Loucy (cell line): ENCODE results near the gene BCL2L2.
A peak's percentile ranks its signal among the peaks of the same experiment; 100 is the strongest.

ENCODE experiments used
- H2AFZ ChIP-seq: fragments of 200-600 bp; sonication (generic); 2 replicates; pipeline ENCODE4 v1.6.0; 2016; ENCODE audit warnings: antibody characterized with exemption, mild to moderate bottlenecking, low read length, moderate library complexity
- H3F3A ChIP-seq: fragments of 200-600 bp; 2 replicates; pipeline ENCODE4 v1.6.0; 2016; ENCODE audit warnings: antibody characterized with exemption, low read depth, mild to moderate bottlenecking
- H3K27me3 ChIP-seq: fragments of 200-600 bp; sonication (generic); 2 replicates; pipeline ENCODE4 v1.6.1; 2014; ENCODE audit warnings: low read length, mild to moderate bottlenecking; ENCODE audit not compliant: insufficient read depth, poor library complexity, severe bottlenecking
- H3K36me3 ChIP-seq: fragments of 200-600 bp; sonication (generic); 2 replicates; pipeline ENCODE4 v1.6.1; 2016; ENCODE audit warnings: low read length; ENCODE audit not compliant: insufficient read depth
- H3K4me1 ChIP-seq: fragments of 200-600 bp; sonication (generic); 2 replicates; pipeline ENCODE4 v1.5.1; 2014; ENCODE audit warnings: low read length, mild to moderate bottlenecking; ENCODE audit not compliant: insufficient read depth, poor library complexity, severe bottlenecking
- H3K4me2 ChIP-seq: fragments of 200-600 bp; sonication (generic); 2 replicates; pipeline ENCODE4 v1.6.0; 2014; ENCODE audit warnings: antibody characterized with exemption, low read length, low read depth, mild to moderate bottlenecking; ENCODE audit not compliant: poor library complexity, severe bottlenecking
- H3K4me3 ChIP-seq: fragments of 200-600 bp; sonication (generic); 2 replicates; pipeline ENCODE4 v1.5.1; 2014; ENCODE audit warnings: low read length, mild to moderate bottlenecking, mixed read lengths; ENCODE audit not compliant: poor library complexity, severe bottlenecking
- H3K79me2 ChIP-seq: fragments of 200-600 bp; sonication (generic); 2 replicates; pipeline ENCODE4 v1.6.1; 2014; ENCODE audit warnings: low read length; ENCODE audit not compliant: insufficient read depth
- H3K9ac ChIP-seq: fragments of 200-600 bp; sonication (generic); 2 replicates; pipeline ENCODE4 v1.6.0; 2014; ENCODE audit warnings: mild to moderate bottlenecking, low read depth, low read length, moderate library complexity; ENCODE audit not compliant: poor library complexity, severe bottlenecking
- H3K9me2 ChIP-seq: fragments of 200-600 bp; sonication (generic); replicated peaks from 2 replicates; pipeline ENCODE4 v1.6.1; 2016; ENCODE audit warnings: low read depth, low read length, mixed read lengths
- H3K9me3 ChIP-seq: fragments of 200-600 bp; sonication (generic); 2 replicates; pipeline ENCODE4 v1.6.1; 2014; ENCODE audit warnings: mild to moderate bottlenecking, antibody characterized with exemption, low read length, low read depth; ENCODE audit not compliant: insufficient read depth
- H4K20me1 ChIP-seq: fragments of 200-600 bp; sonication (generic); 2 replicates; pipeline ENCODE4 v1.6.0; 2014; ENCODE audit warnings: antibody characterized with exemption, low read length, mild to moderate bottlenecking; ENCODE audit not compliant: insufficient read depth, poor library complexity, severe bottlenecking
- EZH2phosphoT487 ChIP-seq: fragments of 200-600 bp; IDR thresholded peaks from 2 replicates; pipeline ENCODE4 v1.6.1; 2018; ENCODE audit warnings: antibody characterized with exemption, mild to moderate bottlenecking, moderate library complexity, borderline replicate concordance
- TF ChIP-seq, protein P1 (sequence below): fragments of 200-600 bp; sonication (generic); conservative IDR thresholded peaks from 2 replicates; pipeline ENCODE4 v1.5.1; 2014; ENCODE audit warnings: mild to moderate bottlenecking, antibody characterized with exemption, low read length

BCL2L2 gene

DNA sequence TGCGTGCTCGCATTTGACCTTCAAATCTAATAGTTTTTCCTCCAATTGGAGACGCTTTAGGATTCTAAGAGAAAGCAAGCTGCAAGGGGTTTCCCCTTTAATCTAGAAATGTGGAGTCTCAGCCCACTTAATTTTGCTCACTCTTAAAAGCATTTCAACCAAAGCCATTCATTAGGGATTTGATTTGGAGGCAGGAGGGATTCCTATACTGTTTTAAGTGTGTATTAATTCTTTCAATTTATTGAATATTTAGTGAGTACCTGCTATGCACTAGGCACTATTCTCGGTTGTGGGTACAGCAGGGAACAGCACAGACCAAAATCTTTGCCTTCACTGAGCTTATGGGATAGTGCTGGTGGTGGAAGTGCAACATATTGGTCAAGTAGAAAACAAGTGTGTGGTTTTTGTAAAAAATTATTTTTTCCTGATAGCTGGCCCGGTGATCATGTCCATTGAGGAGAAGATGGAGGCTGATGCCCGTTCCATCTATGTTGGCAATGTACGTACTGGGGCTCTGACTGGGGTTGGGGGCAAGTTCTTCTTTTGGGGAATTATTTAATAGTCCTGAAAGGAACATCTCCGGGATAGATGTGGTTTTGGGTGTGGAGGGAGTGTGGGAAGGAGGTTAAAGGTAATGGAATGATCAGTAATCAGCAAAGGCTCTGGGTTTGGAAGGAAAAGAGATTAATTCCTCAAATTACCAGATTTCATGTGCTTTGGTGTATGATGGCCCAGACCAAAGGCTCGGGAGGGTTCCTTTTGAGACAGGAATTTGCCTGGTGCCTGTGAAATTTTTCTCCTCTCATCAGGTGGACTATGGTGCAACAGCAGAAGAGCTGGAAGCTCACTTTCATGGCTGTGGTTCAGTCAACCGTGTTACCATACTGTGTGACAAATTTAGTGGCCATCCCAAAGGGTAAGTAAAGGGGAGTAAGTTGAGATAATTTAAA is 16.2 kb downstream of the BCL2L2 start:
- Histone ChIP-seq H3K4me3 (peak overlapping the region; percentile 94), H3F3A (peaks cover 10% of the 10 kb centered on the region; the same call in 1 of the 2 replicates), H3K4me1 (peaks cover 27% of the 10 kb centered on the region), H2AFZ (no peak overlapping the region), H3K9me2 (no peaks in the 10 kb centered on the region), H3K4me2 (peak overlapping the region; percentile 99), H3K36me3 (peaks cover 25% of the 10 kb centered on the region; the same call in 1 of the 2 replicates), H3K27me3 (no peaks in the 10 kb centered on the region), H4K20me1 (peaks cover 34% of the 10 kb centered on the region), H3K9me3 (no peaks in the 10 kb centered on the region), H3K9ac (peak overlapping the region; percentile 92), H3K79me2 (peaks cover 36% of the 10 kb centered on the region)
- TF ChIP-seq, protein P1, sequence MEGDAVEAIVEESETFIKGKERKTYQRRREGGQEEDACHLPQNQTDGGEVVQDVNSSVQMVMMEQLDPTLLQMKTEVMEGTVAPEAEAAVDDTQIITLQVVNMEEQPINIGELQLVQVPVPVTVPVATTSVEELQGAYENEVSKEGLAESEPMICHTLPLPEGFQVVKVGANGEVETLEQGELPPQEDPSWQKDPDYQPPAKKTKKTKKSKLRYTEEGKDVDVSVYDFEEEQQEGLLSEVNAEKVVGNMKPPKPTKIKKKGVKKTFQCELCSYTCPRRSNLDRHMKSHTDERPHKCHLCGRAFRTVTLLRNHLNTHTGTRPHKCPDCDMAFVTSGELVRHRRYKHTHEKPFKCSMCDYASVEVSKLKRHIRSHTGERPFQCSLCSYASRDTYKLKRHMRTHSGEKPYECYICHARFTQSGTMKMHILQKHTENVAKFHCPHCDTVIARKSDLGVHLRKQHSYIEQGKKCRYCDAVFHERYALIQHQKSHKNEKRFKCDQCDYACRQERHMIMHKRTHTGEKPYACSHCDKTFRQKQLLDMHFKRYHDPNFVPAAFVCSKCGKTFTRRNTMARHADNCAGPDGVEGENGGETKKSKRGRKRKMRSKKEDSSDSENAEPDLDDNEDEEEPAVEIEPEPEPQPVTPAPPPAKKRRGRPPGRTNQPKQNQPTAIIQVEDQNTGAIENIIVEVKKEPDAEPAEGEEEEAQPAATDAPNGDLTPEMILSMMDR, result no peak
- TF ChIP-seq EZH2phosphoT487, result no peak

DNA sequence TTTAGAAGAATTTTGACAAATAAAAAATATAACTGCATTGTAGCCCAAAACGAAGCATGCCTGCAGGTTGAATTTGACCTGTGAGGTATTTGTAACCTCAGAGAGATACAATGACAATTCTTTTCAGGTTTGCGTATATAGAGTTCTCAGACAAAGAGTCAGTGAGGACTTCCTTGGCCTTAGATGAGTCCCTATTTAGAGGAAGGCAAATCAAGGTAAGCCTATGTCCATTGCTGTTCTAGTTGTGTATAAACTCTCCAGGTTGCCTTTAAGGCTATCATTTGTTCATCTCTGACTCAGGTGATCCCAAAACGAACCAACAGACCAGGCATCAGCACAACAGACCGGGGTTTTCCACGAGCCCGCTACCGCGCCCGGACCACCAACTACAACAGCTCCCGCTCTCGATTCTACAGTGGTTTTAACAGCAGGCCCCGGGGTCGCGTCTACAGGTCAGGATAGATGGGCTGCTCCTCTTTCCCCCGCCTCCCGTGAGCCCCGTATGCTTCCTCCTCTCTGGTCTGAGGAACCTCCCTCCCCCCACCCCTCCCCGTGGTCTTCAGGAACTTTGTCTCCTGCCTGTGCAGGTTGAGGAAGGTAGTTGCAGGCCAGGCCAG is 17.3 kb downstream of the BCL2L2 start:
- Histone ChIP-seq H3K9me3 (no peaks in the 10 kb centered on the region), H4K20me1 (peaks cover 34% of the 10 kb centered on the region), H3K9ac (peak overlapping the region; percentile 92), H3K27me3 (no peaks in the 10 kb centered on the region), H3K79me2 (peaks cover 36% of the 10 kb centered on the region), H3K4me2 (peak overlapping the region; percentile 99), H3K9me2 (no peaks in the 10 kb centered on the region), H3K4me1 (peaks cover 27% of the 10 kb centered on the region), H3F3A (peaks cover 11% of the 10 kb centered on the region; the same call in 1 of the 2 replicates), H2AFZ (no peak overlapping the region), H3K36me3 (peaks cover 25% of the 10 kb centered on the region; the same call in 1 of the 2 replicates), H3K4me3 (peak overlapping the region; percentile 94)
- TF ChIP-seq, protein P1, result no peak
- TF ChIP-seq EZH2phosphoT487, result no peak

DNA sequence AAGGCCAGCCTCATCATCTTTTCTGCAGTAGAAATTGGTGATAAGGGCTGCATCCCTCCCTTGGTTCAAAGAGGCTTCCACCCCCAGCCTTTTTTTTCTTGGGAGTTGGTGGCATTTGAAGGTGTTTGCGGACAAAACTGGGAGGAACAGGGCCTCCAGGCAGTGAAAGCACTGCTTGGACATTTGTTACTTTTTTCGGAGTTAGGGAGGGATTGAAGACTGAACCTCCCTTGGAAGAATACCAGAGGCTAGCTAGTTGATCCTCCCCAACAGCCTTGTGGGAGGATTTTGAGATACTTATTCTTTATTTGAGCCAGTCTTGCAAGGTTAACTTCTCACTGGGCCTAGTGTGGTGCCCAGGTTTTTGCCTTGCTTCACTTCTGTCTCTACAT is 17.8 kb downstream of the BCL2L2 start:
- Histone ChIP-seq H4K20me1 (peaks cover 34% of the 10 kb centered on the region), H3K4me2 (peak overlapping the region; percentile 99), H3K79me2 (peaks cover 36% of the 10 kb centered on the region), H3K4me3 (peak overlapping the region; percentile 94), H3F3A (peaks cover 11% of the 10 kb centered on the region; the same call in 1 of the 2 replicates), H3K4me1 (peaks cover 27% of the 10 kb centered on the region), H3K9me3 (no peaks in the 10 kb centered on the region), H3K9me2 (no peaks in the 10 kb centered on the region), H3K9ac (peak overlapping the region; percentile 92), H3K36me3 (peaks cover 25% of the 10 kb centered on the region; the same call in 1 of the 2 replicates), H2AFZ (no peak overlapping the region), H3K27me3 (no peaks in the 10 kb centered on the region)
- TF ChIP-seq, protein P1, result no peak
- TF ChIP-seq EZH2phosphoT487, result no peak
